CD14-positive monocyte (primary cell): ENCODE results near the gene IL36A. TPM values are rescaled to one million over a fixed set of nuclear protein-coding genes. Genes with fewer than 3 reads are reported as not detected.

ENCODE experiments used
- DNase-seq, 3 donors: peaks; one replicate each; pipeline ENCODE4 v3.0.0-alpha.2; 2011 to 2022
- H2AFZ ChIP-seq: 2 replicates; pipeline ENCODE4 v1.6.0; 2012; ENCODE audit warnings: mild to moderate bottlenecking, low read depth, low read length, inconsistent platforms; ENCODE audit not compliant: insufficient read depth, poor library complexity, severe bottlenecking
- H3K27ac ChIP-seq, 2 donors: 1 replicate in 1 of 2; 2 replicates in 1 of 2; pipeline ENCODE4 v1.5.1; 2012 to 2013; ENCODE audit warnings: low read length in 2 of 2, control low read depth in 1 of 2, inconsistent platforms in 1 of 2, low read depth in 1 of 2, mild to moderate bottlenecking in 1 of 2
- H3K27me3 ChIP-seq, 2 donors: one replicate each; pipeline versions ENCODE4 v1.6.0 to v1.6.1; 2011 to 2013; ENCODE audit warnings: low read length in 2 of 2; ENCODE audit not compliant: control insufficient read depth in 2 of 2, insufficient read depth in 2 of 2
- H3K36me3 ChIP-seq, 2 donors: replicated peaks in 1 of 2; 1 replicate in 1 of 2; 2 replicates in 1 of 2; pipeline versions ENCODE4 v1.5.1 to v1.6.1; 2012 to 2013; ENCODE audit warnings: low read length in 2 of 2, control low read depth in 1 of 2, inconsistent platforms in 1 of 2, mild to moderate bottlenecking in 1 of 2; ENCODE audit not compliant: insufficient read depth in 2 of 2, control insufficient read depth in 1 of 2
- H3K4me1 ChIP-seq, 2 donors: 1 replicate in 1 of 2; 2 replicates in 1 of 2; pipeline versions ENCODE4 v1.5.1 to v1.6.1; 2012 to 2013; ENCODE audit warnings: low read length in 2 of 2, control low read depth in 1 of 2, inconsistent platforms in 1 of 2, mild to moderate bottlenecking in 1 of 2, moderate library complexity in 1 of 2; ENCODE audit not compliant: insufficient read depth in 2 of 2, control insufficient read depth in 1 of 2
- H3K4me2 ChIP-seq: replicated peaks from 2 replicates; pipeline ENCODE3; 2012; ENCODE audit warnings: low read length, moderate library complexity, mild to moderate bottlenecking; ENCODE audit not compliant: poor library complexity, severe bottlenecking; ENCODE audit errors: extremely low read depth
- H3K4me3 ChIP-seq, 3 experiments: fragments of 200-600 bp in 1 of 3; sonication (generic) in 1 of 3; replicated peaks in 1 of 3; 1 replicate in 2 of 3; 2 replicates in 1 of 3; pipeline ENCODE4 v1.5.1; 2011 to 2013; ENCODE audit warnings: low read length in 3 of 3, mild to moderate bottlenecking in 3 of 3, control low read depth in 2 of 3, low read depth in 2 of 3, inconsistent platforms in 1 of 3, moderate library complexity in 1 of 3
- H3K79me2 ChIP-seq: 2 replicates; pipeline ENCODE4 v1.6.0; 2012; ENCODE audit warnings: mild to moderate bottlenecking, control low read depth, inconsistent platforms, low read length, moderate library complexity; ENCODE audit not compliant: insufficient read depth
- H3K9ac ChIP-seq: 2 replicates; pipeline ENCODE4 v1.6.0; 2017; ENCODE audit warnings: low read length, mild to moderate bottlenecking; ENCODE audit not compliant: insufficient read depth, poor library complexity, severe bottlenecking
- H3K9me3 ChIP-seq, 2 donors: replicated peaks in 1 of 2; 1 replicate in 1 of 2; 2 replicates in 1 of 2; pipeline versions ENCODE4 v1.5.1 to v1.6.1; 2012 to 2013; ENCODE audit warnings: low read length in 2 of 2, control low read depth in 1 of 2; ENCODE audit not compliant: control insufficient read depth in 1 of 2, insufficient read depth in 1 of 2
- H4K20me1 ChIP-seq: 2 replicates; pipeline ENCODE4 v1.6.0; 2012; ENCODE audit warnings: mild to moderate bottlenecking, low read length, control low read depth, moderate library complexity; ENCODE audit not compliant: insufficient read depth
- H3K27ac Mint-ChIP-seq, 7 donors: one replicate each; pipeline ENCODE4 v1.8.0; 2020; ENCODE audit warnings: mild to moderate bottlenecking in 7 of 7, mixed read lengths in 7 of 7, moderate library complexity in 6 of 7, inconsistent platforms in 2 of 7
- H3K27me3 Mint-ChIP-seq, 3 donors: one replicate each; pipeline ENCODE4 v1.8.0; 2021 to 2022; ENCODE audit warnings: low read depth in 3 of 3, mild to moderate bottlenecking in 3 of 3, mixed read lengths in 3 of 3, moderate library complexity in 3 of 3, inconsistent platforms in 1 of 3
- H3K36me3 Mint-ChIP-seq, 2 donors: one replicate each; pipeline ENCODE4 v1.8.0; 2020; ENCODE audit warnings: mixed read lengths in 2 of 2, inconsistent platforms in 1 of 2, mild to moderate bottlenecking in 1 of 2
- H3K4me1 Mint-ChIP-seq: one replicate; pipeline ENCODE4 v1.8.0; 2020; ENCODE audit warnings: mild to moderate bottlenecking, mixed read lengths
- H3K4me3 Mint-ChIP-seq, 2 donors: one replicate each; pipeline ENCODE4 v1.8.0; 2020; ENCODE audit warnings: mild to moderate bottlenecking in 2 of 2, mixed read lengths in 2 of 2, moderate library complexity in 1 of 2
- H3K9me3 Mint-ChIP-seq, 7 donors: one replicate each; pipeline ENCODE4 v1.8.0; 2020 to 2022; ENCODE audit warnings: mixed read lengths in 7 of 7, mild to moderate bottlenecking in 6 of 7, moderate library complexity in 6 of 7, inconsistent platforms in 2 of 7
- WGBS: methylation state at CpG from one replicate; pipeline ENCODE4 v1.1.5; 2013; ENCODE audit warnings: missing lambda C conversion rate; ENCODE audit not compliant: insufficient coverage; 5-methylcytosine and 5-hydroxymethylcytosine counted together
- intact Hi-C, 2 donors: fragments of 100-400 bp; cut with micrococcal nuclease; formaldehyde crosslinking; loops; one replicate each; pipeline versions ENCODE4 v1.15.0 to v1.15.1; 2023
- polyA plus RNA-seq, 3 donors: library from polyadenylated mRNA; depleted of rRNA in 1 of 3; unstranded in 2 of 3; stranded (reverse) in 1 of 3; fragments of 300-500 nt in 2 of 3; fragments of >200 nt in 1 of 3; fragmentation: Illumina TruSeq in 2 of 3; gene quantifications; 1 replicate in 2 of 3; 2 replicates in 1 of 3; pipeline ENCODE4 v1.2.3, GENCODE V29; 2012 to 2021
- TF ChIP-seq, protein P1 (sequence below): fragments of 200-600 bp; IDR thresholded peaks from one replicate; pipeline ENCODE4 v1.8.0; 2022; ENCODE audit warnings: antibody characterized with exemption, mild to moderate bottlenecking

Gene IL36A
- polyA plus RNA-seq, 3 donors, result not detected

DNA sequence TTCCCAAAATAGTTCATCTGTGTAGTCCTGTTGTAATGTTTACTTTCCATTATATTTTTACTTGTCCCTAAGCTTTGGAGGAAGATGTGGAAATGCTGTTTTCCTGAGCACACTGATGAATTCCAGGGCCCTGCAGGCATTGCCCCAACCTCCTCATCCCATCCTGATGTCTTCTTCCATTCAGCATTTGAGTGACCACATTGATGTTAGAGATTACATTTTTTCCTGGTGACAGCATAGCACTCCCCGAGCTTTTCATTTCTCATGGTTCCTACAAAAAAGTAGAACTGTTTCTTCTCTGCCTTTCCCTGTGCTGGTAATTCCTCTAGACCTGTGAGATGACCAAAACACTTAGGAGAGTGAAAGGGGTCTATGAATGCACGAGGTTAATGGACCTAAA lies 4.8 kb downstream of the IL36A start:
- intact Hi-C loops, result no loop called here
- H3K4me1 ChIP-seq, result no peaks in the 10 kb centered on the region
- Mint-ChIP-seq H3K36me3 (no peaks in the 10 kb centered on the region), H3K27me3 (peaks cover 3 to 4% (median 4%) of the 10 kb centered on the region in 3 donors), H3K27ac (no peak overlapping the region), H3K4me3 (peak overlapping the region in 1 of 2 donors; percentile 27), H3K4me1 (no peaks in the 10 kb centered on the region), H3K9me3 (peaks cover 0 to 12% (median 2%) of the 10 kb centered on the region in 7 donors)
- H3K9me3 ChIP-seq, result peaks cover 0 to 2% of the 10 kb centered on the region in 2 donors
- no peaks in the 10 kb centered on the region for H3K36me3 ChIP-seq
- H3K4me3 ChIP-seq, result no peak overlapping the region
- H3K9ac ChIP-seq, result no peak overlapping the region
- TF ChIP-seq, protein P1, sequence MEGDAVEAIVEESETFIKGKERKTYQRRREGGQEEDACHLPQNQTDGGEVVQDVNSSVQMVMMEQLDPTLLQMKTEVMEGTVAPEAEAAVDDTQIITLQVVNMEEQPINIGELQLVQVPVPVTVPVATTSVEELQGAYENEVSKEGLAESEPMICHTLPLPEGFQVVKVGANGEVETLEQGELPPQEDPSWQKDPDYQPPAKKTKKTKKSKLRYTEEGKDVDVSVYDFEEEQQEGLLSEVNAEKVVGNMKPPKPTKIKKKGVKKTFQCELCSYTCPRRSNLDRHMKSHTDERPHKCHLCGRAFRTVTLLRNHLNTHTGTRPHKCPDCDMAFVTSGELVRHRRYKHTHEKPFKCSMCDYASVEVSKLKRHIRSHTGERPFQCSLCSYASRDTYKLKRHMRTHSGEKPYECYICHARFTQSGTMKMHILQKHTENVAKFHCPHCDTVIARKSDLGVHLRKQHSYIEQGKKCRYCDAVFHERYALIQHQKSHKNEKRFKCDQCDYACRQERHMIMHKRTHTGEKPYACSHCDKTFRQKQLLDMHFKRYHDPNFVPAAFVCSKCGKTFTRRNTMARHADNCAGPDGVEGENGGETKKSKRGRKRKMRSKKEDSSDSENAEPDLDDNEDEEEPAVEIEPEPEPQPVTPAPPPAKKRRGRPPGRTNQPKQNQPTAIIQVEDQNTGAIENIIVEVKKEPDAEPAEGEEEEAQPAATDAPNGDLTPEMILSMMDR, result no peak
- H3K79me2 ChIP-seq, result no peaks in the 10 kb centered on the region
- H3K27me3 ChIP-seq, result no peaks in the 10 kb centered on the region
- 33% methylated on average over 1 of the region's 2 CpGs for WGBS
- H3K4me2 ChIP-seq, result no peak overlapping the region
- no peak overlapping the region for H2AFZ ChIP-seq
- DNase-seq, result no peak
- no peaks in the 10 kb centered on the region for H4K20me1 ChIP-seq
- no peak overlapping the region for H3K27ac ChIP-seq

DNA sequence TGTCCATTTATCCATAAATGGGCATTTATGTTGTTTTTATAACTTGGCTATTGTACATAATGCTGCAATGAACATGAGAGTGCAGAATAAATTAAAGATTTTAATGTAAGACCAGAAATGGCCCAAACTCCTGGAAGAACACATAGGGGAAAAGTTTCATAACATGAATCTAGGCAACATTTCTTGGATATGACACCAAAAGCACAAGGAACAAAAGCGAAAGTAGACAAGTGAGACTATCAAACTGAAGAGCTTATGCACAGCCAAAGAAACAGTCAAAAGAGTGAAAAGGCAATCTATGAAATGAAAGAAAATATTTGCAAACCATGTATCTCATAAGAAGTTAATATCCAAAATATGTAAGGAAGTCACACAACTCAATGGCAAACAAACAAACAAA lies 5.8 kb downstream of the IL36A start:
- TF ChIP-seq, protein P1, result no peak
- Histone ChIP-seq H3K9me3 (peaks cover 0 to 2% of the 10 kb centered on the region in 2 donors), H3K9ac (no peak overlapping the region), H4K20me1 (no peaks in the 10 kb centered on the region), H3K4me3 (no peak overlapping the region), H3K4me1 (no peaks in the 10 kb centered on the region), H3K4me2 (no peak overlapping the region), H3K36me3 (no peaks in the 10 kb centered on the region), H2AFZ (no peak overlapping the region), H3K79me2 (no peaks in the 10 kb centered on the region), H3K27ac (no peak overlapping the region), H3K27me3 (no peaks in the 10 kb centered on the region)
- peaks cover 0 to 7% (median 0%) of the 10 kb centered on the region in 7 donors for H3K9me3 Mint-ChIP-seq
- no peak for DNase-seq
- H3K4me1 Mint-ChIP-seq, result no peaks in the 10 kb centered on the region
- no peaks in the 10 kb centered on the region for H3K36me3 Mint-ChIP-seq
- WGBS, result no CpG with 5 or more reads among the region's 1 CpG
- H3K27me3 Mint-ChIP-seq, result peaks cover 4 to 5% (median 4%) of the 10 kb centered on the region in 3 donors
- H3K27ac Mint-ChIP-seq, result no peak overlapping the region
- intact Hi-C loops, result no loop called here
- H3K4me3 Mint-ChIP-seq, result no peak overlapping the region
